ENCODE data around the gene SLC7A5. TPM values are rescaled to one million over a fixed set of nuclear protein-coding genes. Genes with fewer than 3 reads are reported as not detected.

The SLC7A5 gene
- total RNA-seq, 1 donor from 2014 or later: 205 TPM

GRCh38 chr16:87853411-87854052 lies 15.8 kb downstream of the SLC7A5 start:
- Mint-ChIP-seq H3K4me1 (ENCODE audit: low read depth, unreplicated experiment) (peaks cover 41% of the 10 kb centered on the region), H3K27me3 (ENCODE audit: unreplicated experiment) (peaks cover 16% of the 10 kb centered on the region), H3K4me3 (ENCODE audit: unreplicated experiment) (peak overlapping the region; percentile 70), H3K9me3 (ENCODE audit: unreplicated experiment) (peaks cover 8% of the 10 kb centered on the region), H3K27ac (ENCODE audit: unreplicated experiment) (peak overlapping the region; percentile 94), H3K36me3 (ENCODE audit: unreplicated experiment) (no peaks in the 10 kb centered on the region)
- DNase-seq: peak; percentile 88
- TF ChIP-seq CTCF (IDR thresholded peaks at IDR 0.05; ENCODE audit: partially characterized antibody, unreplicated experiment): no peak

GRCh38 chr16:87851601-87852000 lies 17.7 kb downstream of the SLC7A5 start:
- Mint-ChIP-seq H3K4me1 (ENCODE audit: low read depth, unreplicated experiment) (peaks cover 30% of the 10 kb centered on the region), H3K4me3 (ENCODE audit: unreplicated experiment) (no peak overlapping the region), H3K9me3 (ENCODE audit: unreplicated experiment) (peaks cover 8% of the 10 kb centered on the region), H3K27ac (ENCODE audit: unreplicated experiment) (no peak overlapping the region), H3K27me3 (ENCODE audit: unreplicated experiment) (peaks cover 10% of the 10 kb centered on the region), H3K36me3 (ENCODE audit: unreplicated experiment) (no peaks in the 10 kb centered on the region)
- TF ChIP-seq CTCF (IDR thresholded peaks at IDR 0.05; ENCODE audit: partially characterized antibody, unreplicated experiment): no peak
- DNase-seq: no peak

- Mint-ChIP-seq H3K27me3 (ENCODE audit: unreplicated experiment) (peaks cover 10% of the 10 kb centered on the region), H3K4me1 (ENCODE audit: low read depth, unreplicated experiment) (peaks cover 28% of the 10 kb centered on the region), H3K27ac (ENCODE audit: unreplicated experiment) (no peak overlapping the region), H3K36me3 (ENCODE audit: unreplicated experiment) (no peaks in the 10 kb centered on the region), H3K9me3 (ENCODE audit: unreplicated experiment) (peaks cover 8% of the 10 kb centered on the region), H3K4me3 (ENCODE audit: unreplicated experiment) (no peak overlapping the region)
- DNase-seq: no peak
- no peak for TF ChIP-seq CTCF (IDR thresholded peaks at IDR 0.05; ENCODE audit: partially characterized antibody, unreplicated experiment)
Observed at GRCh38 chr16:87851141-87851587, 18.1 kb downstream of the SLC7A5 start.

- peaks cover 10% of the 10 kb centered on the region for H3K27me3 Mint-ChIP-seq (ENCODE audit: unreplicated experiment)
- peaks cover 8% of the 10 kb centered on the region for H3K9me3 Mint-ChIP-seq (ENCODE audit: unreplicated experiment)
- peak; percentile 99 for TF ChIP-seq CTCF (IDR thresholded peaks at IDR 0.05; ENCODE audit: partially characterized antibody, unreplicated experiment)
- H3K4me3 Mint-ChIP-seq (ENCODE audit: unreplicated experiment): no peak overlapping the region
- H3K36me3 Mint-ChIP-seq (ENCODE audit: unreplicated experiment): no peaks in the 10 kb centered on the region
- DNase-seq: peak; percentile 87
- peaks cover 23% of the 10 kb centered on the region for H3K4me1 Mint-ChIP-seq (ENCODE audit: low read depth, unreplicated experiment)
- H3K27ac Mint-ChIP-seq (ENCODE audit: unreplicated experiment): no peak overlapping the region
Observed at GRCh38 chr16:87850009-87851006, 19.0 kb downstream of the SLC7A5 start.
